Measurements from ENCODE around the gene PDE4D.

DNA sequence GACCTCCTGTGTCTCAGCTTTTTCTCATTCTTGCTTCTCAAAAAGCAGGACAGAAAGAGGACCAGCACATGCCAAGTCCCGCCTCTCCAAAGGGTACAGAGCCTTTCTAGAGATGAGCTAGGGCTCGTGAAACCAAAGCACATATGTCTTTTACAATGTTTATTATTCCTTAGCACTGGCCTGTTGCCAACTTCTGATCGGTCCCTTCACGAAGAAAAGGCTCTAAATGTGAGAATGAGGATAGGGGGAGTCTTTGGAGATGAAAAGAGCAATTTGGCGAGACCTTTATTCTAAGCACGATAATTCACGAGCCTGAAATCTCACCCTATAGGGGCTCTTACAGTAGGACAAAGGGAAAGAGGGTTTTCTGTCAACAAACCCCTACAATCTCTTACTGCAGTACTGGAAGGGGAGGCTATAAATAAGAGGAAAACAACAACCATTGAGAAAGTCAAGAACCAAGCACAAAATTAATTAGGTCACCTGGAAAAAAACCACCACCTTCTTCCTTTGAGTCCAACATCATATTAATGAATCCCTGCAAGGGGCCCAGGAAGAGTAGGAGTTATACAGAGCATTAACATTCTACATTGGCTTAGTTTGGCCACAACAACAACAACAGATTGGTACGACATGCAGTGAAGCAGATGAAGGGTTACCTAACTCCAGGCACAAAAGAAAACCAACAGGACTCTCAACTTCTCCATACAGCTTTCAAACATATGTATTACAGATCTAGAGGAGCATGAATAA, 309.5 kb downstream of the PDE4D start:
- TF ChIP-seq, protein P1, sequence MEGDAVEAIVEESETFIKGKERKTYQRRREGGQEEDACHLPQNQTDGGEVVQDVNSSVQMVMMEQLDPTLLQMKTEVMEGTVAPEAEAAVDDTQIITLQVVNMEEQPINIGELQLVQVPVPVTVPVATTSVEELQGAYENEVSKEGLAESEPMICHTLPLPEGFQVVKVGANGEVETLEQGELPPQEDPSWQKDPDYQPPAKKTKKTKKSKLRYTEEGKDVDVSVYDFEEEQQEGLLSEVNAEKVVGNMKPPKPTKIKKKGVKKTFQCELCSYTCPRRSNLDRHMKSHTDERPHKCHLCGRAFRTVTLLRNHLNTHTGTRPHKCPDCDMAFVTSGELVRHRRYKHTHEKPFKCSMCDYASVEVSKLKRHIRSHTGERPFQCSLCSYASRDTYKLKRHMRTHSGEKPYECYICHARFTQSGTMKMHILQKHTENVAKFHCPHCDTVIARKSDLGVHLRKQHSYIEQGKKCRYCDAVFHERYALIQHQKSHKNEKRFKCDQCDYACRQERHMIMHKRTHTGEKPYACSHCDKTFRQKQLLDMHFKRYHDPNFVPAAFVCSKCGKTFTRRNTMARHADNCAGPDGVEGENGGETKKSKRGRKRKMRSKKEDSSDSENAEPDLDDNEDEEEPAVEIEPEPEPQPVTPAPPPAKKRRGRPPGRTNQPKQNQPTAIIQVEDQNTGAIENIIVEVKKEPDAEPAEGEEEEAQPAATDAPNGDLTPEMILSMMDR (IDR thresholded peaks at IDR 0.05): no peak
- no peak for TF ChIP-seq EZH2 (IDR thresholded peaks at IDR 0.05)
- no peak for TF ChIP-seq EZH2phosphoT487 (IDR thresholded peaks at IDR 0.05)

Measured in neural progenitor cell (in vitro differentiated cells).